GM20000 (cell line): ENCODE results near the gene TRMT112.
A peak's percentile ranks its signal among the peaks of the same experiment; 100 is the strongest.

Experiments used
- DNase-seq: peaks from one replicate; pipeline ENCODE4 v3.0.0; 2012; ENCODE audit warnings: low spot score
- TF ChIP-seq, protein P1 (sequence below): IDR thresholded peaks from 2 replicates; pipeline ENCODE4 v1.5.1; 2012; ENCODE audit warnings: mild to moderate bottlenecking, control low read depth; ENCODE audit errors: extremely low read depth, missing control alignments

Gene TRMT112

DNA sequence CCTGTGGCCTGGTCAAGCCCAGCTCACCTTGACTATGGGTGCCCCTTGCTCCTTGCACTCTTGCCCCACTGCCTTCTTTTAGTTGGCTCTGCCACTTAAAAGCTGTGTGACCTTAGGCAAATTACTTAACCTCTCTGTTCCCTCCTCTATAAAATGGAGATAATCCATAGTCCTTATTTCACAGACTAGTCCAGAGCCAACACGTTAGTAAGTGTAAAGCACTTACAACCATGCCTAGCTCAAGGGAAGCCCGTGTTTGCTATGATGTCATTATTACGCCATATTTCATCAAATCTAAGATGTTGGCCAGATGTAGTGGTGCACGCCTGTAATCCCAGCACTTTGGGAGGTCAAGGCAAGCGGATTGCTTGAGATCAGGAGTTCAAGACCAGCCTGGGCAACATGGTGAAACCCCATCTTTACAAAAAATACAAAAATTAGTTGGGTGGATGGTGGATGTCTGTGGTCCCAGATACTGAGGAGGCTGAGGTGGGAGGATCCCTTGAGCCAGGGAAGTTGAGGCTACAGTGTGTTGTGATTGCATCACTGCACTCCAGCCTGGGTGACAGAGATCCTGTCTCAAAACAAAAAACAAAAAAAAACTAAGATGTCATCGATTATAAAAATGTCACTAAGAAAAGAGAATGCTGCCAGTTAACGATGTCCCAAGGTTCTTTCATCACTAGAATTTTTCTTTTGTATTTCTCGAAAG is 20.3 kb upstream of the TRMT112 start:
- TF ChIP-seq, protein P1, sequence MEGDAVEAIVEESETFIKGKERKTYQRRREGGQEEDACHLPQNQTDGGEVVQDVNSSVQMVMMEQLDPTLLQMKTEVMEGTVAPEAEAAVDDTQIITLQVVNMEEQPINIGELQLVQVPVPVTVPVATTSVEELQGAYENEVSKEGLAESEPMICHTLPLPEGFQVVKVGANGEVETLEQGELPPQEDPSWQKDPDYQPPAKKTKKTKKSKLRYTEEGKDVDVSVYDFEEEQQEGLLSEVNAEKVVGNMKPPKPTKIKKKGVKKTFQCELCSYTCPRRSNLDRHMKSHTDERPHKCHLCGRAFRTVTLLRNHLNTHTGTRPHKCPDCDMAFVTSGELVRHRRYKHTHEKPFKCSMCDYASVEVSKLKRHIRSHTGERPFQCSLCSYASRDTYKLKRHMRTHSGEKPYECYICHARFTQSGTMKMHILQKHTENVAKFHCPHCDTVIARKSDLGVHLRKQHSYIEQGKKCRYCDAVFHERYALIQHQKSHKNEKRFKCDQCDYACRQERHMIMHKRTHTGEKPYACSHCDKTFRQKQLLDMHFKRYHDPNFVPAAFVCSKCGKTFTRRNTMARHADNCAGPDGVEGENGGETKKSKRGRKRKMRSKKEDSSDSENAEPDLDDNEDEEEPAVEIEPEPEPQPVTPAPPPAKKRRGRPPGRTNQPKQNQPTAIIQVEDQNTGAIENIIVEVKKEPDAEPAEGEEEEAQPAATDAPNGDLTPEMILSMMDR = no peak
- DNase-seq = no peak

DNA sequence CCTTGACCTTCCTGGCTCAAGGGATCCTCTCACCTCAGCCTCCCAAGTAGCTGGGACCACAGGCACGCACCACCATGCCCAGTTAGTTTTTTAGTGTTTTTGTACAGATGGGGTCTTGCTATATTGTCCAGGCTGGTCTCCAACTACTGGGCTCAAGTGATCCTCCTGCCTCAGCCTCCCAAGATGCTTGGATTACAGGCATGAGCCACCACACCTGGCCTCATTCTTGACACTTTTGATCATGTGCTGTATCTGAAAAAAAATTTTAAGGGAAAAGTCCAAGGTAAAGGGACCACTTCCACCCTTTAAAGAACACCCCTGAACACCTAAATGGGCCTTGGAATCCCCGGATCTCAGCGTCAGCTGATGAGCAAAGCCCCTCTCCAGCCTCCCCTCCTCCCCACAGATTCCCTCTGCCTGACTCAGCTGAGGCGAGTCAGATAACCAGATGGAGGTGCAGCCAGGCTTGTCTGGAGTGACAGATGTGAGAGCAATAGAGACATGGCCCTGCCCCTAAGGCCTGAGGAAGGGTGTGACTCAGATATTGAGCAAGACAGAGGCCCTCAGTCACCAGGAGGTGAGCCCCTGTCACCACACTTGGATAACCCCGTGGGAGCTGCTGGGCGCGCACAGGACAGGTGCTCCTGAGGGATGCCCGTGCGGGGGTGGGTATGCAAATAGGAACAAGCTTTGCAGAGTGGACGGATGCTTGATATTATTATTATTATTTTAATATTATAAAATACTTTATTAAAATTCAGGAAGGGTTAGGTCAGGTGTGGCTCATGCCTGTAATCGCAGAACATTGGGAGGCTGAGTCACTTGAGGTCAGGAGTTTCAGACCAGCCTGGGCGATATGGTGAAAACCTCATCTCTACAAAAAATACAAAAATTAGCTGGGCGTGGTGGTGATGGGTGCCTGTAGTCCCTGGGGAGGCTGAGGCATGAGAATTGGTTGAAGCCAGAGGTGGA is 17.7 kb upstream of the TRMT112 start:
- DNase-seq = peak; percentile 88
- TF ChIP-seq, protein P1 = no peak

DNA sequence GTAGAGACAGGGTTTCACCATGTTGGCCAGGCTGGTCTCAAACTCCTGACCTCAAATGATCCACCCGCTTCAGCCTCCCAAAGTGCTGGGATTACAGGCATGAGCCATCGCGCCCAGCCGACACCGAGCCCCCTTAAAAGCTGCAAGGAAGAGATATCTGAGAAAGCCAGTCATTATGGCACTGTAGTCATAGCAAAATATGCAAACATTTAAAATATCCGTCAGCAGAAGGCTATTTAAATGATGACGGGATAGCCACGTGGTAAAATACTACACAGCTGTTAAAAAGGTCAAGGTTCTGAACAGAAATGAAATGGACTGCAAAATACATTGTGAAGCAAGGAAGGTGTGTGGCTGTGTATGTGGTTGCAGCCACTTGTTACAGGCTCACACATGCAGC is 16.2 kb upstream of the TRMT112 start:
- TF ChIP-seq, protein P1 = no peak
- no peak for DNase-seq

DNA sequence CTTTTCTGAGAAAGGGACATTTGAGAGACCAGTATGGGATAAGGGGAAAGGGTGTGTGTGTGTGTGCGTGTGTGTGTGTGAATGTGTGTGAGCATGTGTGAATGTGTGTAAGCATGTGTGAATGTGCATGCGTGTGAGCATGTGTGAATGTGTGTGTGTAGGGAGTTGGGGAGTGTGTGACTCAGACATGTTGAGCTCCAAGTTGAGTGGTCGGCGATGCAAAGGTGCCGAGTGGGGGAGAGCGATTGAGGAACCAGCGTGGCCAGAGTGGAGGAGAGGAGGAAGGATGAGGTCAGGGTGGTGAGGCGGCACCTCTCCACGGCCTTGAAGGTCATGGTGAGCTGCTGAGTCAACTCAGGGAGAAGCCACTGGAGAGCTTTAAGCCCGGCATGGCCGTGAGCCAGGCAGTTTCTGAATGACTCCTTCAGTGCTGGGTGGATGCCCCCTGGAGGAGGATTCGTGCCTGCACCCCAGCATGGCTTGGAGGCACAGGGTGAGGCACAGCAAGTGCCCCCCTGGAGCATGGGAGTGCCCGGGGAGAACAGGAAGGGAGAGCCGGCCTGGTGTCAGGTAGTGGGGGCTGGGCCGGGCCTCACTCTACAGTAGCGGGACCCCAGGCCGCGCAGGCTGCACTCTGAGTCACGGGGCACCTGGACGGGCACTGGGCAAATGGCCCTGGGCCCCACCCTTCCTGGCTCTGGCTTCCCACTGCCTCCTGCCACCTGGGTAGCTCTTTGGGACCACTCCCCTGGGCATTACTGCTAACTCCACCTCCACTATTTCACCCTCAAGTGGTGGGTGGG is 14.4 kb upstream of the TRMT112 start:
- TF ChIP-seq, protein P1 = peak; percentile 48
- peak; percentile 75 for DNase-seq

DNA sequence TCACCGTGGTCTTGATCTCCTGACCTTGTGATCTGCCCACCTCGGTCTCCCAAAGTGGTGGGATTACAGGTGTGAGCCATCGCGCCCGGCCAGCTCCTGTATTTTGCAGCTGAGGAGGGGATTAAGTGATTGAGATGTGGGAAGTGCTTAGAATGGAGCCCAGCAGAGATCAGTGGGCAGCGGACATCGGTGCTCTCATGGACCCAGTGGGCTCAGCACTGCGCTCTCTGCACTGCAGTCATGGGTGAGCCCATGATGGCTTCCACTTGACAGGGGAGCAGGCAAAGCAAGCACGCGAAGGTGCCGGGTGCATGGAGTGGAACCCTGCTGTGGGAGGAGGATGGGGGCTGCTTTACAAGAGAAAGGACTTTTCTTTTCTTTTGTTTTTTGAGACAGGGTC is 13.5 kb upstream of the TRMT112 start:
- no peak for DNase-seq
- TF ChIP-seq, protein P1 = no peak

DNA sequence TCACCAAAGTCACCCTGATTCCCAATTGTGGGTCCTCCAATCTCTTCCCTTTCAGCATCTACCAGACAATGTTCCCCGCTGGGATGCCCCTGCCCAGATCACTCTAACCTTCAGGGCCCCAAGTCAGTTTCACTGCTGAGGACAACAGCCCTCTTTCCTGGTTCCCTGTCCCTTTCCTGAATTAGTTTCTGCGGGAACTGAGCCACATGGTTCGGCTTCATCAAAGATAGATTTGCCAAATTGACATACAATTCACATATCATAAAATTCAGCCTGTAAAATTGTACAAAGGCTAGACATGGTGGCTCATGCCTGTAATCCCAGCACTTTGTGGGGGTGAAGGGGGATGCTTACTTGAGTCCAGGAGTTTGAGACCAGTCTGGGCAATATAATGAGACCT is 10.6 kb upstream of the TRMT112 start:
- TF ChIP-seq, protein P1 = no peak
- DNase-seq = no peak

DNA sequence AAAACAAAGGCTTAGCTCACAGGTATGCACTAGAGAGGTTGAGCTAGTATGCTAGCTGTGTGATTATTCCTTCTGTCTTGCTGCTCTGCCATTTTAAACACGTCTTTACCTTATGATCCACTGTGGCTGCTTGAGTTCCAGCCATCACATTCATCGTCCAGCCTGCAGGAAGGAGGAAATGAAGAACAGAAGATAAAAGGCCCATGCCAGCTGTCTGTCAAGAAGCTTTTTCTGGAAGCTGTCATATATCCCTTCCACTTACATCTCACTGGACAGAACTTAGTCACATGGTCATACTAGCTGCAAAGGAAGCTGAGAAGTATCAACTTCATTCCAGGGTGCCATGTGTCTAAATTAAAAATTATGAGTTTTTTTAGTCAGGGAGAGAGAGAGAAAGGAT is 10.0 kb upstream of the TRMT112 start:
- DNase-seq = no peak
- TF ChIP-seq, protein P1 = no peak
